GM10847 (cell line): ENCODE results near the gene PPA2.

Experiments
- POLR2A ChIP-seq: IDR thresholded peaks from 2 replicates; pipeline ENCODE4 v1.6.1; 2011; ENCODE audit not compliant: insufficient read length; ENCODE audit errors: extremely low read depth

The PPA2 gene

DNA sequence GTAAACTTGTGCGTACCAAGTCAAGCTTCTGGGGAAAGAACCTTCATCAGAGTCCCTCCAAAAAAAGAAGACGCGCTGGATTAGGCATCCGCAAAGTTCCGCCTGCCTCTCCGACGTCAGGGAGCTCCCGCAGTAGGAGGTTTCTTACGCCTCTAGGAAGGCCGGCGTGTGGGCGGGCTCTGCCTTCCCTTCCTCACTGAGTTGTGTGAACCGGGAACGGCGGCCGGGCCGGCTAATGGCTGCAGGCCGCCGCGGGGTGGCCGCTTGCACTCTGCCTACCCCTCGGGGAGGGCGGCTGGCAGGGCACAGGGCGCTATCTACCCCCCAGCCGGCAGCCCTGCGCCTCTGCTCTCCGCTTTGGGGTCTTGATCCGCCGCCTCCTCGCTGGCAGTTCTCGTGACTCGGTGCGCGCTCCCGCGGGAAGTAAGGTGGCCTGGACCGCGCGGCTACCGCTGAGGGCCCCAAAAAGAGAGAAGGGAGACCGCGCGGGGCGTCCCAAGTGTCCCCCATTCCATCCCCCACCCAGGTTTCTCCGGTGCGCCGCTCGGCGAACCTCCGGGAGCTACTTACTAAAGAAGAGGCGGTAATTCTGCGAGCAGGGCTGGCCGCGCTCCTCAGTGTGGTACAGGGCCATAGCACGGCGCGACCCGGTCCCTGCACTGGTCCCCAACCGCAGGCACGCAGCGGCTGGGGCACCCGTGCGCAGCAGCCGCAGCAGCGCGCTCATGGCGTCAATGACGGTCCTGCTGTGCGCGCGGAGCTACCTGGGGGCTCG is at the start of gene PPA2:
Gene PPA2, minus strand, starts transcription at position 739 of the 775 bp plus-strand sequence. Its CDS starts 12 bp downstream, at position 727.
- TF ChIP-seq POLR2A, result peak; percentile 58

- TF ChIP-seq POLR2A, result no peak
Measured at GRCh38 chr4:105520819-105521790, 47.2 kb upstream of the PPA2 start.

DNA sequence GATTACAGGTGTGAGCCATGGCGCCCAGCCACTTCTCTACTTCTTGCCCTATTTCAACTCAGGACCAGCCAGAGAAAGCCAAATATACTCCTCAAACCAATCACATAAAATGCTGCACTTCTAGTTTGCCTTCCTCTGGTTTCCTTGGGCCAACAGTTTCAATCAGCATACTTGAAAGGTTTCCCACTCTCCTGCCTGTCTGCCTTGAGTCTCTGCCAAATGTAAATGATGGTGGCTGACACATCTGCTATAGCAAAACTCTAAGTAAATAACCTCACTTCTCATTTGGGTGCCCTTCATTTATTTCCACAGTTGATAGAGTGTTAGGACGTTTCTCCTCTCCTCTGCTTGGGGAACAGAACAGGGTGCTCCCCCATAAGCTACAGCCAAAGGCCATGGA is 36.4 kb upstream of the PPA2 start:
- no peak for TF ChIP-seq POLR2A

DNA sequence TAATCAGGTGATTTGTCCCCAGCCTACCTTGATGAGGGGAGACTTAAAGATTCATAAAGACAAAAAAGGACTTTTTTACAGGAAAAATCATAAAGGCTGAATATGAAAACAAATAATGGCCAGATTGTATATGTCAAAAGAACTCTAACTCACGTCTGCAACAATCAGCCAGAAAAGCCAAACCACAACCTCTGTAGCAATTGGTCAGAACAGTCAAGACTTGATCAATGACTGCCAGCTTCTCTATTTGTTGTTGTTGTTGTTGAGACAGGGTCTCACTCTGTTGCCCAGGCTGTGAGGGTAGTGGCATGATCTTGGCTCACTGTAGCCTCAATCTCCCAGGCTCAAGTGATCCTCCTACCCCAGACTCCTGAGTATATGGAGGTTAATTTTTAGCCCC is 35.9 kb upstream of the PPA2 start:
- TF ChIP-seq POLR2A, result no peak

DNA sequence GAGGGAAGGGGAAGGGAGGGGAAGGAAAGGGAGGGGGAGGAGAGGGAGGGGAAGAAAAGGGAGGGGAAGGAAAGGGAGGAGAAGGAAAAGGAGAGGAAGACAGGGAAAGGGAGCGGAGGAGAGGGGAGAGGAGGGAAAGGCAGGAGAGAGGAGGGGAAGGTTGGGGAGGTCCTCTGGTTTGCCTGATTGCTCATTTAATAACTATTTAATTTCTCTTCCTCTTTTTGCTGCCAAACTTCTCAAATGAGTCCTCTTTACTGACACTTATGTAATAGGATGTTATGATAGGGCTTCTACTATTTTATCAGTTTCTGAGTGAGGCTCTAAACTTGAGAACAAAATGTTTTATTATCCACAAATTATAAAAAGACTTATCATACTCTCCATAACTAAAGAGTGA is 35.4 kb upstream of the PPA2 start:
- no peak for TF ChIP-seq POLR2A

DNA sequence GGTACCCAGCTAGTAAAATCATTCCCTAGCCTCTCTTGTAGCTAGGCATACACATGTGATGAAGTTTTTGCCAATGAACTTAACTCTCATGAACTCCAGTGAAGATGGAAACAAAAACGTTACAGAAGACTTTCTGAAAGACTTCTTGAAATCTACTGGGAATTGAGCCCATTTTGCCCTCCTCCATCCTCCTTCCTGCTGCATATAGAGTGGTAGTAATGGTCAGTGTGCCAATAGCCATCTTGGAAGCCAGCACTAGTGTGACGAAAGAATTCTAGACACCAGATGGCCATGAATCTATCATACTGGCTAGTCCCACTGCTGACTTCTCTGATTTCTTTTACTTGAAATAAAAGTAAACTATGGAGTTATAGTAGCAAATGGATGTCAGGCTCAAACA is 30.9 kb upstream of the PPA2 start:
- no peak for TF ChIP-seq POLR2A

DNA sequence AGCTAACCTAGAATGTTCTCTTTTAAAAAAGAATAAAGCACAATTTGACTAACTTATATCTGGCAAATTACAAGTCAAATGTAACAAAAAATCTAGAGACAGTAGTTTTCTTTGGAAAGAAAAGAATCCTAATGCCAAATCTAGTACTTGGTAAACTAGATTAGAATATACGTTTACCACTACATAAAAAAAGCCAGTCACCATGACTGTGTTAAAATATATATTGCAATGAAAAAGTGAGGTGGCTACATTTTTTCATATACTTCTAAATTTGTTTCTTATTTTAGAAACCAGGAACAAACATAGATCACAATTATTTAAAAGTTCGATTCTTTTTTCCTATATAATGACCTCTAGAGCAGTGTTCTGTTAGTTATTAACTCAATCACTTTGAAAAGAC is 29.6 kb upstream of the PPA2 start:
- no peak for TF ChIP-seq POLR2A

DNA sequence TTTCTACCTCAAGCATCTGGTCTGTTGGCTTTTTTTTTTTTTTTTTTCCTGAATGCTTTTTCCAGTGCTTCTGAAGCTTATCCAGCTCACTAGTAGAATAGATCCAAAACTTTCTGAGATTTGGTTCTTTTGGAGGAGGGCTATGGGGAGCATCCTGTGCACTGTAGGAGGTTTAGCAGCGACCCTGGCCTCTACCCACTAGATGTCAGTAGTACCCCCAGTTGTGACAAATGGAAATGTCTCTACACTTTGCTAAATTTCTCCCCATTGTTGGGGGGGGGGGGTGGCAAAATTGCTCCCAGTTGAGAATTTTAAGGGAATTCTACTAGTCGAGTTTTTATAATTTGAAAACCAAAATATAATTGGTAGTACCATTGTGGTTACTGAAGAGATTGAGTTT is 23.0 kb upstream of the PPA2 start:
- no peak for TF ChIP-seq POLR2A

DNA sequence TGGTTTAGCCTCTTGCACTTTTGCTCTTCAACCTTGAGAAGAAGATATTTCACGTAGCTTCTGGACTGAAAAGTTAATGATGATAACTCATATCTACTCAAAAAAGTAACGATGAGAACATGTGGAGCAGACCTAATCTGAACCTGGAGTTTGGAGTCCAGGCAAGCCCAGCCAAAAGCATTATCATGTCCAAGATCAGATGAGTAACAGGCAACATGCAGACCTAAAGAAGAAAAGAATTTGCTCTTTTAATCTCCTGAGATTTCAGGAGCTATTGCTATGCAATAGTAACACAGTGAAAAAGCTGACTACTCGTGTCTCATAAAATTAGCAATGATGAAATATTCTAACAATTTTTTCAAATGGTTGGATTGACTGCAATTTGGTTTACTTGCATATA is 21.8 kb upstream of the PPA2 start:
- TF ChIP-seq POLR2A, result no peak

- no peak for TF ChIP-seq POLR2A
Measured at GRCh38 chr4:105490523-105490922, 16.7 kb upstream of the PPA2 start.

GRCh38 chr4:105483840-105484239 is 10.0 kb upstream of the PPA2 start:
- TF ChIP-seq POLR2A, result no peak

- no peak for TF ChIP-seq POLR2A
Measured at GRCh38 chr4:105474099-105474518, 247 bp upstream of the PPA2 start.

DNA sequence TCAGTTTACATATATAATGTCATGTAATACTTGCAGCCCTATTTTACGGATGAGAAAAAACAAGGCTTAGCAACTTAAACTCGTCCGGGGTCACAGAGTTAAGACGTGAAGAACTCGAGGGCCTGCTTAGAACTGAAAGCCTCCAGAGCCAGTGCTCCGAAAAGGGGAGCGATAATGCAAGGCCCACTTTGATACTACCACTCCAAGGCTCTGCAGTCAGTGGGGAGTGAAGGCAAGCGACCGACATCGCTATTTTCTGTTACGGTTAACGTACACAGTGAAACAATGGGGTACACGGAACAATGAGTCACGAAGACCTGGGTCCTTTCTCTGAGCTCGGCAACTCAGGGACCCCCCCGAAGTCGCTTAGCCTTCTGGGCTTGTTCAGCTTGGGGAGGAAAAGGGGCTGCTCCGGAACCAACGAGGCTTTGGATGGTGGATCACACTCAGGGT is 965 bp downstream of the PPA2 start:
- no peak for TF ChIP-seq POLR2A

DNA sequence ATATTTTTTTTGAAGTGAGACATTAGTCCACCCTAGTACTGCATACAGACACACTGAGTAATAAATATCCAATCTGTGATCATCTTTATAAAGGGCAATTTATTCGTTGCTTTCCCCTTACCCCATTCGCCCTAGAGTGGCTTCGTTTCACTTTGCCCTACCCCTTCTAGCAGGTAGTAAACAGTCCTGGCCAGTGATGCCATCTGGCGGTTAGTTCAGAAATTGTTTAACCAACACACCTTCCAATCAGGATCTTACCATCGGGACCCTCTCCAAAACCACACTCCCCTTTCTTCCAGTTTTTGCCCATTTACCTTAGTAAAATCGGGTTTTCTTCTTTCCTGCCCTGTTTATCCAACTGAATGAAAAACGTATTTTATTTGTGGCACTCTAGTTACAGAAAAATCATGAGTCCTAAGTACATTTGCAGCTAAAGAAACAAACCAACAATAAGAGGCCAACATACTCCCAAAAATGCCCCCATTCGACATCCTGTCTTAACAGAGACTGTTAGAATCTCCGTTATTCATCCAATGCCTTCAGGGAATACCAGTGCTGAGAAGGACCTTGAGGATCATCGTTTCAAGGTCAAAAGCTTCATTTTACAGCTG is 2.2 kb downstream of the PPA2 start:
- no peak for TF ChIP-seq POLR2A

DNA sequence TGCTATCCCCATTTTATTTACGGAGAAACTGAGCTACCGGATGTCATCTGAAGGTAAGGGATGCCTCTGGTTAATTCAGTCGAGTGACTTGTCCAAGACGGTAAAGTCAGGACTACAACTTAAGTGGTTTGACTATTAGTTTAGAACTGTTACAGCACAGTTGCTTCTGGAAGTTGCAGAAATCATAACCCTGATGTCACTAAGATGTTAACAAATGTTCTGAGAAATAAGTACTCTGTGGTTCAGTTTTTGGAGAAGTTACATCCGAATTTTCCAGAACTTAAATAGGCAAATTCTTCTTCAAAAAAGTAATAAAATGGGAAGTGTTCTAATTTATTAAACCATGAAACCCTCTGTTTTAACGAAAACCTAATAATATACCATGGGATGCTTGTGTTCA is 3.1 kb downstream of the PPA2 start:
- TF ChIP-seq POLR2A, result no peak
